Right lobe of liver (tissue), 6 donors: ENCODE data around the gene RAB11FIP3. TPM values are rescaled to one million over a fixed set of nuclear protein-coding genes. Genes with fewer than 3 reads are reported as not detected.

ENCODE experiments used
- ATAC-seq, 4 donors: fragments of 200-7000 bp; cut with Tn5 transposase; one replicate each; pipeline ENCODE4 v1.9.1; 2020; ENCODE audit warnings: mild to moderate bottlenecking in 4 of 4, moderate library complexity in 4 of 4
- DNase-seq, 3 donors: peaks; one replicate each; pipeline ENCODE4 v3.0.0-alpha.2; 2020
- H3K27ac ChIP-seq, 3 donors: fragments of 200-600 bp; one replicate each; pipeline ENCODE4 v1.8.0; 2022
- H3K27me3 ChIP-seq, 2 donors: fragments of 200-600 bp; one replicate each; pipeline ENCODE4 v1.8.0; 2022
- H3K36me3 ChIP-seq, 4 donors: fragments of 200-600 bp; sonication (generic) in 1 of 4; one replicate each; pipeline versions ENCODE4 v1.5.1 to v1.8.0; 2017 to 2022; ENCODE audit warnings: control low read depth in 1 of 4
- H3K4me1 ChIP-seq, 4 donors: fragments of 200-600 bp; sonication (generic) in 1 of 4; one replicate each; pipeline versions ENCODE4 v1.5.1 to v1.8.0; 2017 to 2022; ENCODE audit warnings: control low read depth in 1 of 4
- H3K4me3 ChIP-seq, 3 donors: fragments of 200-600 bp; one replicate each; pipeline ENCODE4 v1.8.0; 2022
- H3K9me3 ChIP-seq, 4 donors: fragments of 200-600 bp; sonication (generic) in 1 of 4; one replicate each; pipeline versions ENCODE4 v1.5.1 to v1.8.0; 2017 to 2022; ENCODE audit warnings: control low read depth in 1 of 4
- CTCF ChIP-seq, 4 donors: fragments of 200-600 bp in 3 of 4; fragments of 450-650 bp in 1 of 4; IDR thresholded peaks; one replicate each; pipeline versions ENCODE4 v1.5.1 to v1.8.0; 2016 to 2022; ENCODE audit warnings: antibody characterized with exemption in 4 of 4, mild to moderate bottlenecking in 2 of 4
- POLR2A ChIP-seq: fragments of 450-650 bp; IDR thresholded peaks from one replicate; pipeline ENCODE4 v1.6.1; 2017; ENCODE audit warnings: antibody characterized with exemption, mild to moderate bottlenecking
- whole genome bisulfite sequencing: methylation state at CpG from one replicate; pipeline ENCODE4 v1.1.6; 2018; ENCODE audit warnings: low coverage, low lambda C conversion rate; ENCODE audit not compliant: insufficient coverage; ENCODE audit errors: missing lambda C conversion rate; 5-methylcytosine and 5-hydroxymethylcytosine counted together
- intact Hi-C, 2 donors: fragments of 100-400 bp; cut with DNase I; formaldehyde crosslinking; loops; one replicate each; pipeline versions ENCODE4 v1.11.2 to v1.14.1; 2022
- total RNA-seq, 6 experiments: library from RNA; depleted of rRNA in 2 of 6; stranded (reverse); fragments of >200 nt in 2 of 6; fragmentation: NEBNext Ultra II Directional in 3 of 6; extraction: Animal tissue kit (Norgen Biotek cat#: 25700) in 3 of 6; gene quantifications; one replicate each; pipeline versions ENCODE4 v1.1.0 to v1.2.4, GENCODE V29; 2016 to 2023
- donor health status: DM: no; HTN: yes; CAD: no.
- donor health status: DM: no; HTN: no; CAD: no.
- donor health status: DM: no; HTN: no; CAD: no.
- donor health status: DM: no; HTN: yes; CAD: no.
- donor health status: DM: no; HTN: yes; CAD: no.

RAB11FIP3 gene
- total RNA-seq, 6 experiments from 2014 or later, result 19.5 to 38.3 (median 25.5) TPM

- H3K4me3 ChIP-seq, result no peak within 1 kb of the TSS
- ATAC-seq (no peak), DNase-seq (no peak)
- H3K4me1 ChIP-seq, result peaks cover 0 to 10% (median 0%) of the 10 kb centered on the region in 4 donors
- no CpG with 5 or more reads among the region's 84 CpGs for WGBS
- no peak within 1 kb of the TSS for H3K27ac ChIP-seq
- no peaks in the 10 kb centered on the region for H3K36me3 ChIP-seq
- no peaks in the 10 kb centered on the region for H3K9me3 ChIP-seq
- TF ChIP-seq POLR2A (no peak), CTCF (IDR thresholded peaks at IDR 0.05) (no peak)
- no peaks in the 10 kb centered on the region for H3K27me3 ChIP-seq
- intact Hi-C loops, result no loop called here
Measured at GRCh38 chr16:560204-560700, 134.8 kb downstream of the RAB11FIP3 start, which contains the start of gene PRR35. Gene PRR35 (plus strand): TSS chr16:560394. CDS start chr16:563295, 2,901 bp downstream.

- peaks cover 0 to 10% (median 0%) of the 10 kb centered on the region in 4 donors for H3K4me1 ChIP-seq
- ATAC-seq, result no peak
- 5% methylated on average over 4 of the region's 54 CpGs for WGBS
- H3K4me3 ChIP-seq, result no peak overlapping the region
- H3K36me3 ChIP-seq, result no peaks in the 10 kb centered on the region
- H3K9me3 ChIP-seq, result no peaks in the 10 kb centered on the region
- no peak overlapping the region for H3K27ac ChIP-seq
- H3K27me3 ChIP-seq, result no peaks in the 10 kb centered on the region
- intact Hi-C loops, result no loop called here
- DNase-seq, result no peak
- TF ChIP-seq CTCF (IDR thresholded peaks at IDR 0.05) (no peak), POLR2A (no peak)
Measured at GRCh38 chr16:560701-561412, 135.4 kb downstream of the RAB11FIP3 start.

- Histone ChIP-seq H3K27ac (no peak overlapping the region), H3K9me3 (no peaks in the 10 kb centered on the region), H3K36me3 (no peaks in the 10 kb centered on the region), H3K27me3 (no peaks in the 10 kb centered on the region), H3K4me3 (no peak overlapping the region), H3K4me1 (peaks cover 0 to 10% (median 0%) of the 10 kb centered on the region in 4 donors)
- DNase-seq (no peak), ATAC-seq (no peak)
- intact Hi-C loops, result no loop called here
- 100% methylated on average over 2 of the region's 15 CpGs for WGBS
- TF ChIP-seq CTCF (IDR thresholded peaks at IDR 0.05) (no peak), POLR2A (no peak)
Measured at GRCh38 chr16:561413-561794, 136.0 kb downstream of the RAB11FIP3 start.

- H3K4me1 ChIP-seq, result peaks cover 0 to 10% (median 0%) of the 10 kb centered on the region in 4 donors
- H3K27me3 ChIP-seq, result no peaks in the 10 kb centered on the region
- 65% methylated on average over 4 of the region's 43 CpGs for WGBS
- DNase-seq (no peak), ATAC-seq (no peak)
- TF ChIP-seq POLR2A, result no peak
- TF ChIP-seq CTCF (IDR thresholded peaks at IDR 0.05), result no peak
- H3K4me3 ChIP-seq, result no peak overlapping the region
- intact Hi-C loops, result no loop called here
- H3K9me3 ChIP-seq, result no peaks in the 10 kb centered on the region
- H3K27ac ChIP-seq, result no peak overlapping the region
- no peaks in the 10 kb centered on the region for H3K36me3 ChIP-seq
Measured at GRCh38 chr16:561957-562938, 136.8 kb downstream of the RAB11FIP3 start.
